Loucy (cell line): ENCODE data around the gene PRAMEF8.
"Not testable (repeated sequence)": the region's sequence is repeated elsewhere in the genome, so short reads cannot be mapped to it uniquely, and the experiment has no call there.

Experiments used
- CTCF ChIP-seq: fragments of 200-600 bp; sonication (generic); conservative IDR thresholded peaks from 2 replicates; pipeline ENCODE4 v1.5.1; 2014; ENCODE audit warnings: mild to moderate bottlenecking, antibody characterized with exemption, low read length
- EZH2phosphoT487 ChIP-seq: fragments of 200-600 bp; IDR thresholded peaks from 2 replicates; pipeline ENCODE4 v1.6.1; 2018; ENCODE audit warnings: antibody characterized with exemption, mild to moderate bottlenecking, moderate library complexity, borderline replicate concordance

- not testable (repeated sequence) for TF ChIP-seq CTCF, EZH2phosphoT487
Measured at GRCh38 chr1:13298699-13299098, 13.8 kb upstream of the PRAMEF8 start.
